Neural cell (in vitro differentiated cells): ENCODE results near the gene ALX4. TPM values are rescaled to one million over a fixed set of nuclear protein-coding genes. Genes with fewer than 3 reads are reported as not detected.
A peak's percentile ranks its signal among the peaks of the same experiment; 100 is the strongest.

ENCODE experiments used
- H2AFZ ChIP-seq: fragments of 200-600, 300-800 bp; sonication (generic), shearing (Covaris generic); 2 replicates; pipeline ENCODE4 v1.6.0; 2014; ENCODE audit warnings: low read depth, mild to moderate bottlenecking, antibody characterized with exemption, low read length, moderate library complexity
- H3F3A ChIP-seq: fragments of 200-600 bp; shearing (Covaris generic); 2 replicates; pipeline ENCODE4 v1.6.1; 2016; ENCODE audit warnings: mild to moderate bottlenecking, moderate library complexity, mixed read lengths, antibody characterized with exemption, low read length; ENCODE audit not compliant: insufficient read depth, poor library complexity, severe bottlenecking
- H3K27ac ChIP-seq: fragments of 200-600, 300-800 bp; sonication (generic), shearing (Covaris generic); 2 replicates; pipeline ENCODE4 v1.5.1; 2014; ENCODE audit warnings: mild to moderate bottlenecking, low read length, moderate library complexity
- H3K27me3 ChIP-seq: fragments of 300-800, 200-600 bp; sonication (generic), shearing (Covaris generic); 2 replicates; pipeline ENCODE4 v1.6.0; 2014; ENCODE audit warnings: mild to moderate bottlenecking, low read depth, low read length, moderate library complexity; ENCODE audit not compliant: insufficient read depth
- H3K36me3 ChIP-seq: fragments of 300-800, 200-600 bp; sonication (generic), shearing (Covaris generic); 2 replicates; pipeline ENCODE4 v1.5.1; 2014; ENCODE audit warnings: mild to moderate bottlenecking, antibody characterized with exemption, low read length, moderate library complexity; ENCODE audit not compliant: insufficient read depth
- H3K4me2 ChIP-seq: fragments of 300-800, 200-600 bp; sonication (generic), shearing (Covaris generic); 2 replicates; pipeline ENCODE4 v1.6.0; 2014; ENCODE audit warnings: mild to moderate bottlenecking, low read length
- H3K4me3 ChIP-seq: fragments of 300-800, 200-600 bp; sonication (generic), shearing (Covaris generic); 2 replicates; pipeline ENCODE4 v1.5.1; 2014; ENCODE audit warnings: mild to moderate bottlenecking, low read length, moderate library complexity
- H3K79me2 ChIP-seq: fragments of 200-600 bp; shearing (Covaris generic); replicated peaks from 2 replicates; pipeline ENCODE4 v1.6.0; 2014; ENCODE audit warnings: mild to moderate bottlenecking, low read length, moderate library complexity; ENCODE audit not compliant: insufficient read depth
- H3K9ac ChIP-seq: fragments of 300-800, 200-600 bp; sonication (generic), shearing (Covaris generic); 2 replicates; pipeline ENCODE4 v1.6.1; 2016; ENCODE audit warnings: mild to moderate bottlenecking, low read length, mixed read lengths
- H3K9me2 ChIP-seq: fragments of 200-600 bp; shearing (Covaris generic); 2 replicates; pipeline ENCODE4 v1.6.1; 2016; ENCODE audit warnings: mild to moderate bottlenecking, low read length, mixed read lengths; ENCODE audit not compliant: insufficient read depth
- H3K9me3 ChIP-seq: fragments of 200-600, 300-800 bp; sonication (generic), shearing (Covaris generic); 2 replicates; pipeline ENCODE4 v1.6.1; 2016; ENCODE audit warnings: mild to moderate bottlenecking, mixed run types, low read length, moderate library complexity, mixed read lengths
- H4K20me1 ChIP-seq: fragments of 200-600 bp; shearing (Covaris generic); 2 replicates; pipeline ENCODE4 v1.6.1; 2016; ENCODE audit warnings: mild to moderate bottlenecking, mixed run types; ENCODE audit not compliant: insufficient read depth
- EP300 ChIP-seq: fragments of 450-650 bp; conservative IDR thresholded peaks from 2 replicates; pipeline ENCODE4 v1.6.1; 2014; ENCODE audit warnings: antibody characterized with exemption, mild to moderate bottlenecking, moderate library complexity; ENCODE audit not compliant: poor library complexity, severe bottlenecking
- EZH2 ChIP-seq: fragments of 200-600, 300-800 bp; shearing (Covaris generic), sonication (generic); IDR thresholded peaks from 2 replicates; pipeline ENCODE4 v1.6.1; 2014; ENCODE audit warnings: antibody characterized with exemption, low read length, borderline replicate concordance, mild to moderate bottlenecking; ENCODE audit not compliant: insufficient read depth, poor library complexity, severe bottlenecking
- MXI1 ChIP-seq: fragments of 450-650 bp; conservative IDR thresholded peaks from 2 replicates; pipeline ENCODE4 v1.6.1; 2014; ENCODE audit warnings: antibody characterized with exemption, mild to moderate bottlenecking; ENCODE audit not compliant: poor library complexity, severe bottlenecking
- POLR2AphosphoS5 ChIP-seq: IDR thresholded peaks from 2 replicates; pipeline ENCODE4 v1.6.1; 2012
- RAD21 ChIP-seq: fragments of 450-650 bp; conservative IDR thresholded peaks from 2 replicates; pipeline ENCODE4 v1.6.1; 2014; ENCODE audit warnings: antibody characterized with exemption, mild to moderate bottlenecking, moderate library complexity
- REST ChIP-seq: IDR thresholded peaks from 2 replicates; pipeline ENCODE4 v1.6.1; 2012; ENCODE audit warnings: borderline replicate concordance
- SMC3 ChIP-seq: fragments of 450-650 bp; conservative IDR thresholded peaks from 2 replicates; pipeline ENCODE4 v1.6.1; 2014; ENCODE audit warnings: antibody characterized with exemption, mild to moderate bottlenecking, moderate library complexity; ENCODE audit not compliant: poor library complexity
- TAF1 ChIP-seq: IDR thresholded peaks from 2 replicates; pipeline ENCODE4 v1.6.1; 2012; ENCODE audit warnings: low read depth
- polyA plus RNA-seq: library from polyadenylated mRNA; depleted of rRNA; stranded (reverse); fragments of >200 nt; gene quantifications from 2 replicates; pipeline ENCODE4 v1.2.3, GENCODE V29; 2014
- TF ChIP-seq, protein P1 (sequence below): fragments of 450-650 bp; IDR thresholded peaks from 2 replicates; pipeline ENCODE4 v1.5.1; 2014; ENCODE audit warnings: antibody characterized with exemption, mild to moderate bottlenecking, moderate library complexity; ENCODE audit not compliant: poor library complexity, severe bottlenecking

ALX4 gene
- polyA plus RNA-seq, 1 donor from 2014 or later, result not detected

- no peak overlapping the region for H2AFZ ChIP-seq
- no peaks in the 10 kb centered on the region for H3K36me3 ChIP-seq
- H3K4me3 ChIP-seq, result peak overlapping the region; percentile 59
- H3K9ac ChIP-seq, result no peak overlapping the region
- peaks cover 100% of the 10 kb centered on the region for H3K27me3 ChIP-seq
- H3K27ac ChIP-seq, result no peak overlapping the region
- no peaks in the 10 kb centered on the region for H3K9me3 ChIP-seq
- H3K4me2 ChIP-seq, result peak overlapping the region; percentile 22
- H3K9me2 ChIP-seq, result no peaks in the 10 kb centered on the region
- TF ChIP-seq REST (no peak), RAD21 (no peak), EZH2 (no peak), TAF1 (no peak), EP300 (no peak), SMC3 (no peak), MXI1 (no peak), POLR2AphosphoS5 (no peak)
- TF ChIP-seq, protein P1, sequence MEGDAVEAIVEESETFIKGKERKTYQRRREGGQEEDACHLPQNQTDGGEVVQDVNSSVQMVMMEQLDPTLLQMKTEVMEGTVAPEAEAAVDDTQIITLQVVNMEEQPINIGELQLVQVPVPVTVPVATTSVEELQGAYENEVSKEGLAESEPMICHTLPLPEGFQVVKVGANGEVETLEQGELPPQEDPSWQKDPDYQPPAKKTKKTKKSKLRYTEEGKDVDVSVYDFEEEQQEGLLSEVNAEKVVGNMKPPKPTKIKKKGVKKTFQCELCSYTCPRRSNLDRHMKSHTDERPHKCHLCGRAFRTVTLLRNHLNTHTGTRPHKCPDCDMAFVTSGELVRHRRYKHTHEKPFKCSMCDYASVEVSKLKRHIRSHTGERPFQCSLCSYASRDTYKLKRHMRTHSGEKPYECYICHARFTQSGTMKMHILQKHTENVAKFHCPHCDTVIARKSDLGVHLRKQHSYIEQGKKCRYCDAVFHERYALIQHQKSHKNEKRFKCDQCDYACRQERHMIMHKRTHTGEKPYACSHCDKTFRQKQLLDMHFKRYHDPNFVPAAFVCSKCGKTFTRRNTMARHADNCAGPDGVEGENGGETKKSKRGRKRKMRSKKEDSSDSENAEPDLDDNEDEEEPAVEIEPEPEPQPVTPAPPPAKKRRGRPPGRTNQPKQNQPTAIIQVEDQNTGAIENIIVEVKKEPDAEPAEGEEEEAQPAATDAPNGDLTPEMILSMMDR, result no peak
- H3K79me2 ChIP-seq, result no peaks in the 10 kb centered on the region
- H4K20me1 ChIP-seq, result no peaks in the 10 kb centered on the region
- no peaks in the 10 kb centered on the region for H3F3A ChIP-seq
Observed at GRCh38 chr11:44315947-44316658, 6.2 kb upstream of the ALX4 start.

GRCh38 chr11:44314733-44315132 is 4.8 kb upstream of the ALX4 start:
- no peak for TF ChIP-seq EZH2
- TF ChIP-seq RAD21, result no peak
- TF ChIP-seq REST, result no peak
- TF ChIP-seq EP300, result no peak
- TF ChIP-seq, protein P1, result no peak
- TF ChIP-seq SMC3, result no peak
- TF ChIP-seq TAF1, result no peak
- no peak for TF ChIP-seq MXI1
- no peak for TF ChIP-seq POLR2AphosphoS5
- no peaks in the 10 kb centered on the region for H3K9me3 ChIP-seq

More at GRCh38 chr11:44314733-44315132, 4.8 kb upstream of the ALX4 start:
- Histone ChIP-seq H3K27me3 (peaks cover 100% of the 10 kb centered on the region), H3K9me2 (no peaks in the 10 kb centered on the region), H3K4me2 (no peak overlapping the region), H3K79me2 (no peaks in the 10 kb centered on the region), H3K36me3 (no peaks in the 10 kb centered on the region), H3F3A (no peaks in the 10 kb centered on the region), H3K9ac (no peak overlapping the region), H3K4me3 (no peak overlapping the region), H3K27ac (no peak overlapping the region), H2AFZ (no peak overlapping the region), H4K20me1 (no peaks in the 10 kb centered on the region)
